HL-60/S4 (cell line): ENCODE results near the gene SAMM50.

Experiments used
- in situ Hi-C: fragments of 300-500 bp; cut with MboI; formaldehyde crosslinking; loops from 2 replicates; pipeline ENCODE4 v1.14.3; 2022; ENCODE audit warnings: low sequenced_read_pairs

Gene SAMM50

GRCh38 chr22:43945632-43946383 lies 9.4 kb upstream of the SAMM50 start:
- in situ Hi-C loops, result no loop called here

GRCh38 chr22:43946384-43946667 lies 8.9 kb upstream of the SAMM50 start:
- in situ Hi-C loops, result no loop called here

- in situ Hi-C loops, result no loop called here
Measured at GRCh38 chr22:43948836-43949406, 6.3 kb upstream of the SAMM50 start.

GRCh38 chr22:43951391-43951790 lies 3.9 kb upstream of the SAMM50 start:
- in situ Hi-C loops, result no loop called here

- in situ Hi-C loops, result no loop called here
Measured at GRCh38 chr22:43951966-43952365, 3.3 kb upstream of the SAMM50 start.

- in situ Hi-C loops, result no loop called here
Measured at GRCh38 chr22:43953988-43954785, 1.1 kb upstream of the SAMM50 start.

- in situ Hi-C loops, result no loop called here
Measured at GRCh38 chr22:43955883-43956782, 891 bp downstream of the SAMM50 start.

- in situ Hi-C loops, result no loop called here
Measured at GRCh38 chr22:43956805-43957463, 1.7 kb downstream of the SAMM50 start.

GRCh38 chr22:43957871-43958270 lies 2.6 kb downstream of the SAMM50 start:
- in situ Hi-C loops, result no loop called here

- in situ Hi-C loops, result no loop called here
Measured at GRCh38 chr22:43964314-43964857, 9.1 kb downstream of the SAMM50 start.

GRCh38 chr22:43967069-43967468 lies 11.8 kb downstream of the SAMM50 start:
- in situ Hi-C loops, result no loop called here

GRCh38 chr22:43968614-43969013 lies 13.4 kb downstream of the SAMM50 start:
- in situ Hi-C loops, result no loop called here

GRCh38 chr22:43969021-43969878 lies 14.0 kb downstream of the SAMM50 start:
- in situ Hi-C loops, result no loop called here

- in situ Hi-C loops, result no loop called here
Measured at GRCh38 chr22:43969989-43970755, 14.9 kb downstream of the SAMM50 start.

GRCh38 chr22:43971112-43971511 lies 15.9 kb downstream of the SAMM50 start:
- in situ Hi-C loops, result no loop called here

GRCh38 chr22:43972931-43973462 lies 17.8 kb downstream of the SAMM50 start:
- in situ Hi-C loops, result no loop called here

- in situ Hi-C loops, result no loop called here
Measured at GRCh38 chr22:43974028-43974545, 18.8 kb downstream of the SAMM50 start.

- in situ Hi-C loops, result no loop called here
Measured at GRCh38 chr22:43975041-43975440, 19.8 kb downstream of the SAMM50 start.
